K562 (cell line): ENCODE measurements around the gene SCARB2. TPM values are rescaled to one million over a fixed set of nuclear protein-coding genes. Genes with fewer than 3 reads are reported as not detected.
A peak's percentile ranks its signal among the peaks of the same experiment; 100 is the strongest.

ENCODE experiments used
- BHLHE40 ChIP-seq: IDR thresholded peaks from 2 replicates; pipeline ENCODE4 v1.6.1; 2011; ENCODE audit warnings: low read length, improper control_type of control experiment
- FOSL1 ChIP-seq: fragments of 200-800 bp; sonication (Bioruptor generic); conservative IDR thresholded peaks from 2 replicates; pipeline ENCODE4 v1.6.1; 2016; ENCODE audit warnings: missing genetic modification characterization, missing compliant biosample characterization
- MCM3 ChIP-seq: fragments of 450-650 bp; IDR thresholded peaks from 2 replicates; pipeline ENCODE4 v1.6.1; 2016
- NR2C1 ChIP-seq, 2 experiments: fragments of 450-650 bp; IDR thresholded peaks; 2 replicates each; pipeline ENCODE4 v1.6.1; 2017; ENCODE audit warnings: mild to moderate bottlenecking in 2 of 2, antibody characterized with exemption in 1 of 2, inconsistent platforms in 1 of 2, missing compliant biosample characterization in 1 of 2, missing genetic modification characterization in 1 of 2
- PRPF4 ChIP-seq: fragments of 200-400 bp; formaldehyde crosslinking; IDR thresholded peaks from one replicate; pipeline ENCODE4 v1.6.1; 2017; ENCODE audit warnings: low read length, low read depth, mild to moderate bottlenecking; ENCODE audit not compliant: insufficient read depth, poor library complexity, severe bottlenecking
- RBM34 ChIP-seq: fragments of 200-400 bp; formaldehyde crosslinking; IDR thresholded peaks from 2 replicates; pipeline ENCODE4 v1.6.1; 2018; ENCODE audit warnings: low read length, borderline replicate concordance; ENCODE audit not compliant: insufficient read depth
- SMAD4 ChIP-seq: fragments of 250-450 bp; sonication (Bioruptor Pico); conservative IDR thresholded peaks from 2 replicates; pipeline ENCODE4 v1.8.0; 2021; ENCODE audit warnings: inconsistent platforms, mild to moderate bottlenecking, moderate library complexity
- SP2 ChIP-seq: IDR thresholded peaks from 2 replicates; pipeline ENCODE4 v1.6.1; 2011; ENCODE audit warnings: mild to moderate bottlenecking, low read depth, low read length, moderate library complexity; ENCODE audit not compliant: poor library complexity, severe bottlenecking; ENCODE audit errors: extremely low read depth
- SPI1 ChIP-seq: IDR thresholded peaks from 2 replicates; pipeline ENCODE4 v1.6.1; 2011; ENCODE audit warnings: low read depth, low read length, control low read depth, borderline replicate concordance
- TGIF2 ChIP-seq: sonication (generic); formaldehyde crosslinking; IDR thresholded peaks from 2 replicates; pipeline ENCODE4 v1.8.1; 2022; ENCODE audit warnings: mild to moderate bottlenecking, missing genetic modification reagents, moderate library complexity
- ZNF23 ChIP-seq: fragments of 250-450 bp; sonication (Bioruptor Pico); IDR thresholded peaks from 2 replicates; pipeline ENCODE4 v1.4.0; 2020; ENCODE audit warnings: mild to moderate bottlenecking
- ZNF324 ChIP-seq: fragments of 250-450 bp; sonication (Bioruptor Pico); IDR thresholded peaks from 2 replicates; pipeline ENCODE4 v1.4.0; 2020; ENCODE audit warnings: mild to moderate bottlenecking
- polyA plus RNA-seq, 8 experiments: library from polyadenylated mRNA; depleted of rRNA in 4 of 8; stranded (reverse) in 5 of 8; unstranded in 3 of 8; fragments of >200 nt; fragmentation: Nextera tagmentation in 2 of 8; fragmentation: Illumina TruSeq in 1 of 8; extraction: Ambion mirVana in 2 of 8; extraction: Trizol in 1 of 8; gene quantifications; 2 replicates each; pipeline versions ENCODE4 v1.2.1 to v1.2.3, GENCODE V29; 2011 to 2014; ENCODE audit warnings: inconsistent platforms in 1 of 8, missing spikeins in 1 of 8
- total RNA-seq, 7 experiments: library from RNA; depleted of rRNA in 6 of 7; stranded (reverse); fragments of >200 nt in 6 of 7; fragmentation: Illumina TruSeq in 2 of 7; extraction: Trizol in 2 of 7; gene quantifications; 2 replicates each; pipeline versions ENCODE4 v1.2.1 to v1.2.3, GENCODE V29; 2011 to 2021; ENCODE audit warnings: low replicate concordance in 1 of 7
- TF ChIP-seq, protein P1 (sequence below): fragments of 450-650 bp; IDR thresholded peaks from 2 replicates; pipeline ENCODE4 v1.6.1; 2016; ENCODE audit warnings: borderline replicate concordance
- TF ChIP-seq, protein P2 (sequence below), 2 experiments: fragments of 450-650 bp in 1 of 2; sonication (generic) in 1 of 2; formaldehyde crosslinking in 1 of 2; IDR thresholded peaks; 2 replicates each; pipeline versions ENCODE4 v1.7.1 to v1.9.0; 2016 to 2022; ENCODE audit warnings: inconsistent platforms in 1 of 2, mild to moderate bottlenecking in 1 of 2, missing genetic modification reagents in 1 of 2

The SCARB2 gene
- total and polyA plus RNA-seq, 9 of the 15 experiments (the other 6 are each of a cell fraction or from before 2014, with no cell fraction given), result 6.1 to 25.8 (median 17.8) TPM

DNA sequence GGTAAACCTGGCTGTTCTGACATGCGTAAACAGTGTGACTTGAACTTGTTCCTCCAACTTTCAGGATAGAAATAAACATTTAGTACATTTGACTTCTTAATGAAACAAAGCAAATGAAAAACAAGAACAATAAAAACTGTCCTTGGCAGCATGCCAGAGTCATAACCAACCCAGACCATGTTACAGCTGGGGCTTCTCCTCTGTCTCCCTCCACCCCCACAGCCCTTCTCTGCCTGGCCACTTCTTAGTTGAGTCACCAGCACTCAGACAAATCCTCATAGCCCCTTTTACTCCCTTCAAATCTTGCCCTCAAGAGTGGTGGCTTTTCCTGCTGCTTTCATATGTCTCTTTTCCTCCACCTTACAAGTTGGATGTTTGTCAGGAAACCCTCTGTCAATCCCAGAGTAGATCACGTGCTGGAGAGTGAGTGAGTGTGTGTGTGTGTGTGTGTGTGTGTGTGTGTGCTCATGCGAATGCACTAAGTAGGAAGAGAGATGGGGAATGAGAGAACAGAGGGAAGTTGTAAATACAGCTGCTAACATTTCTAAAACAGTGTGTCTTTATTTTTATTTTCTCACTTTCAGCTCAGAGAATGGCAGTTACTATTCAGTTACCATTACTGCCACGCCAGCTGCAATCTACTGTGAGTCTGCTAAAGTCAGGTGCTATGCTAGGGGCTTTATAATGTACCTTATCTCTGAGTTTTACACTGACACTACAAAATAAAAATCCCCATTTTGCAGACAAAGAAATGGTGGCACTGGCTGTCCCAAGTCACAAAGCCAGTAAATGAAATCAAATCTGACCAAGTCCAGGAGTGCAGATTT, 15.0 kb downstream of the SCARB2 start (continued):
- TF ChIP-seq FOSL1, result peak; percentile 46
- peak; percentile 94 for TF ChIP-seq BHLHE40
- TF ChIP-seq SPI1, result no peak
- TF ChIP-seq MCM3, result no peak
- no peak for TF ChIP-seq TGIF2 (CRISPR knock-in tag)
- no peak for TF ChIP-seq SP2
- TF ChIP-seq RBM34, result no peak
- TF ChIP-seq ZNF324, result no peak
- TF ChIP-seq ZNF23 (CRISPR knock-in tag), result no peak
- no peak for TF ChIP-seq NR2C1 (IDR thresholded peaks at IDR 0.05)
- TF ChIP-seq NR2C1 (tag; IDR thresholded peaks at IDR 0.05), result no peak
- TF ChIP-seq, protein P1, sequence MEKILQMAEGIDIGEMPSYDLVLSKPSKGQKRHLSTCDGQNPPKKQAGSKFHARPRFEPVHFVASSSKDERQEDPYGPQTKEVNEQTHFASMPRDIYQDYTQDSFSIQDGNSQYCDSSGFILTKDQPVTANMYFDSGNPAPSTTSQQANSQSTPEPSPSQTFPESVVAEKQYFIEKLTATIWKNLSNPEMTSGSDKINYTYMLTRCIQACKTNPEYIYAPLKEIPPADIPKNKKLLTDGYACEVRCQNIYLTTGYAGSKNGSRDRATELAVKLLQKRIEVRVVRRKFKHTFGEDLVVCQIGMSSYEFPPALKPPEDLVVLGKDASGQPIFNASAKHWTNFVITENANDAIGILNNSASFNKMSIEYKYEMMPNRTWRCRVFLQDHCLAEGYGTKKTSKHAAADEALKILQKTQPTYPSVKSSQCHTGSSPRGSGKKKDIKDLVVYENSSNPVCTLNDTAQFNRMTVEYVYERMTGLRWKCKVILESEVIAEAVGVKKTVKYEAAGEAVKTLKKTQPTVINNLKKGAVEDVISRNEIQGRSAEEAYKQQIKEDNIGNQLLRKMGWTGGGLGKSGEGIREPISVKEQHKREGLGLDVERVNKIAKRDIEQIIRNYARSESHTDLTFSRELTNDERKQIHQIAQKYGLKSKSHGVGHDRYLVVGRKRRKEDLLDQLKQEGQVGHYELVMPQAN, result peak; percentile 44; the same call in 1 of the 2 replicates
- TF ChIP-seq, protein P2, sequence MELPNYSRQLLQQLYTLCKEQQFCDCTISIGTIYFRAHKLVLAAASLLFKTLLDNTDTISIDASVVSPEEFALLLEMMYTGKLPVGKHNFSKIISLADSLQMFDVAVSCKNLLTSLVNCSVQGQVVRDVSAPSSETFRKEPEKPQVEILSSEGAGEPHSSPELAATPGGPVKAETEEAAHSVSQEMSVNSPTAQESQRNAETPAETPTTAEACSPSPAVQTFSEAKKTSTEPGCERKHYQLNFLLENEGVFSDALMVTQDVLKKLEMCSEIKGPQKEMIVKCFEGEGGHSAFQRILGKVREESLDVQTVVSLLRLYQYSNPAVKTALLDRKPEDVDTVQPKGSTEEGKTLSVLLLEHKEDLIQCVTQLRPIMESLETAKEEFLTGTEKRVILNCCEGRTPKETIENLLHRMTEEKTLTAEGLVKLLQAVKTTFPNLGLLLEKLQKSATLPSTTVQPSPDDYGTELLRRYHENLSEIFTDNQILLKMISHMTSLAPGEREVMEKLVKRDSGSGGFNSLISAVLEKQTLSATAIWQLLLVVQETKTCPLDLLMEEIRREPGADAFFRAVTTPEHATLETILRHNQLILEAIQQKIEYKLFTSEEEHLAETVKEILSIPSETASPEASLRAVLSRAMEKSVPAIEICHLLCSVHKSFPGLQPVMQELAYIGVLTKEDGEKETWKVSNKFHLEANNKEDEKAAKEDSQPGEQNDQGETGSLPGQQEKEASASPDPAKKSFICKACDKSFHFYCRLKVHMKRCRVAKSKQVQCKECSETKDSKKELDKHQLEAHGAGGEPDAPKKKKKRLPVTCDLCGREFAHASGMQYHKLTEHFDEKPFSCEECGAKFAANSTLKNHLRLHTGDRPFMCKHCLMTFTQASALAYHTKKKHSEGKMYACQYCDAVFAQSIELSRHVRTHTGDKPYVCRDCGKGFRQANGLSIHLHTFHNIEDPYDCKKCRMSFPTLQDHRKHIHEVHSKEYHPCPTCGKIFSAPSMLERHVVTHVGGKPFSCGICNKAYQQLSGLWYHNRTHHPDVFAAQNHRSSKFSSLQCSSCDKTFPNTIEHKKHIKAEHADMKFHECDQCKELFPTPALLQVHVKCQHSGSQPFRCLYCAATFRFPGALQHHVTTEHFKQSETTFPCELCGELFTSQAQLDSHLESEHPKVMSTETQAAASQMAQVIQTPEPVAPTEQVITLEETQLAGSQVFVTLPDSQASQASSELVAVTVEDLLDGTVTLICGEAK (IDR thresholded peaks at IDR 0.05), result peak; percentile 46; the same call in 1 of the 2 replicates
- TF ChIP-seq, protein P2 (CRISPR knock-in tag; IDR thresholded peaks at IDR 0.05), result no peak
- TF ChIP-seq SMAD4 (CRISPR knock-in tag), result no peak
- TF ChIP-seq PRPF4, result no peak
